HK-2 (cell line): Measurements from ENCODE around the gene C2orf78.

Experiments
- DNase-seq: peaks from one replicate; pipeline ENCODE4 v3.0.0-alpha.2; 2018; ENCODE audit not compliant: unreplicated experiment

The C2orf78 gene

GRCh38 chr2:73837847-73838585, 54.0 kb downstream of the C2orf78 start:
- no peak for DNase-seq

GRCh38 chr2:73838889-73839534, 55.0 kb downstream of the C2orf78 start:
- DNase-seq, result no peak

GRCh38 chr2:73839653-73840411, 55.8 kb downstream of the C2orf78 start:
- no peak for DNase-seq

- no peak for DNase-seq
Measured at GRCh38 chr2:73841912-73842738, 58.1 kb downstream of the C2orf78 start.

GRCh38 chr2:73842739-73843019, 58.7 kb downstream of the C2orf78 start:
- DNase-seq, result no peak

GRCh38 chr2:73844087-73844486, 60.1 kb downstream of the C2orf78 start:
- no peak for DNase-seq

GRCh38 chr2:73850009-73850408, 66.0 kb downstream of the C2orf78 start:
- DNase-seq, result no peak

- DNase-seq, result no peak
Measured at GRCh38 chr2:73851274-73851673, 67.3 kb downstream of the C2orf78 start.

- DNase-seq, result no peak
Measured at GRCh38 chr2:73852020-73852419, 68.0 kb downstream of the C2orf78 start.

GRCh38 chr2:73855526-73855925, 71.5 kb downstream of the C2orf78 start:
- DNase-seq, result no peak

GRCh38 chr2:73856214-73856613, 72.2 kb downstream of the C2orf78 start:
- no peak for DNase-seq

- peak; percentile 51 for DNase-seq
Measured at GRCh38 chr2:73859721-73860586, 76.0 kb downstream of the C2orf78 start.

- DNase-seq, result no peak
Measured at GRCh38 chr2:73862987-73863386, 79.0 kb downstream of the C2orf78 start.
